Measurements from ENCODE around the gene CCDC158. TPM values are rescaled to one million over a fixed set of nuclear protein-coding genes. Genes with fewer than 3 reads are reported as not detected.

The CCDC158 gene
- total and polyA plus RNA-seq, 10 of the 15 experiments (the other 5 are each of a cell fraction or from before 2014, with no cell fraction given), result not detected

GRCh38 chr4:76296286-76296820, 124.6 kb downstream of the CCDC158 start:
- Histone ChIP-seq H4K20me1 (ENCODE audit: control insufficient read depth, insufficient read depth) (no peaks in the 10 kb centered on the region), H3K27ac (ENCODE audit: control insufficient read depth, insufficient read depth) (no peak overlapping the region), H3K79me2 (ENCODE audit: control insufficient read depth, insufficient read depth, low read length) (no peaks in the 10 kb centered on the region), H2AFZ (ENCODE audit: control insufficient read depth, low read depth, low read length) (no peak overlapping the region), H3K36me3 (ENCODE audit: control insufficient read depth in 2 of 2, insufficient read depth in 2 of 2, low read length in 1 of 2) (no peaks in the 10 kb centered on the region), H3K9ac (ENCODE audit: control insufficient read depth, insufficient read depth, low read length) (no peak overlapping the region), H3K4me3 (no peak overlapping the region), H3K9me3 (replicated peaks; ENCODE audit: control insufficient read depth, insufficient read depth, low read length) (peaks cover 19% of the 10 kb centered on the region), H3K27me3 (replicated peaks in 1 of 2; ENCODE audit: control insufficient read depth in 2 of 2, insufficient read depth in 2 of 2, low read length in 1 of 2) (no peaks in the 10 kb centered on the region; a peak in 2 of 4 replicates), H3K4me1 (ENCODE audit: control insufficient read depth, insufficient read depth, low read length) (peaks cover 9% of the 10 kb centered on the region), H3K4me2 (ENCODE audit: control insufficient read depth, insufficient read depth) (no peak overlapping the region)
- WGBS (ENCODE audit: insufficient coverage, insufficient replicate concordance, low lambda C conversion rate, missing lambda C conversion rate), result 29% methylated on average over 3 of the region's 3 CpGs
- DNase-seq (ENCODE audit: low read depth, low spot score), result no peak
- ChIA-PET SMC1A (ENCODE audit: uncharacterized antibody, unreplicated experiment) (interaction anchor here (1.7 kb wide), 1 partner anchor 18 kb away, joined by 4 read pairs; no protein-coding TSS in a partner anchor), CTCF (no interaction called here), RAD21 (ENCODE audit: unreplicated experiment) (no interaction called here), POLR2A (no interaction called here)
- ATAC-seq, result no peak
- in situ Hi-C loops (cut with MboI) (no loop called here), intact Hi-C loops (cut with micrococcal nuclease; ENCODE audit: unreplicated experiment) (no loop called here)
- BruUV-seq (replicated peaks), result no TSS peak
- FAIRE-seq, result no peak
- TF ChIP-seq HSF1 (IDR thresholded peaks at IDR 0.05; ENCODE audit: low read depth, low read length), result no peak
- TF ChIP-seq SPI1 (IDR thresholded peaks at IDR 0.05; ENCODE audit: borderline replicate concordance, insufficient read depth, low read depth, low read length), result no peak; the same call in 1 of the 2 replicates
- no peak for TF ChIP-seq BRCA1 (IDR thresholded peaks at IDR 0.05; ENCODE audit: low read depth, low read length)
- TF ChIP-seq CREM (IDR thresholded peaks at IDR 0.05; ENCODE audit: low read depth), result no peak
- no peak for TF ChIP-seq DPF2 (IDR thresholded peaks at IDR 0.05)
- no peak for TF ChIP-seq NFYA (IDR thresholded peaks at IDR 0.05; ENCODE audit: borderline replicate concordance, low read depth, low read length)
- TF ChIP-seq EGR1 (IDR thresholded peaks at IDR 0.05; ENCODE audit: borderline replicate concordance in 1 of 2, low read depth in 2 of 2, low read length in 2 of 2), result no peak
- TF ChIP-seq RFX5 (IDR thresholded peaks at IDR 0.05; ENCODE audit: low read depth, low read length), result no peak
- no peak for TF ChIP-seq ZBTB40 (IDR thresholded peaks at IDR 0.05; ENCODE audit: borderline replicate concordance)
- no peak for TF ChIP-seq IKZF1 (conservative IDR thresholded peaks at IDR 0.05)
- no peak for TF ChIP-seq NKRF (conservative IDR thresholded peaks at IDR 0.05)
- TF ChIP-seq FOXK2 (IDR thresholded peaks at IDR 0.05), result no peak
- TF ChIP-seq ZBED1 (IDR thresholded peaks at IDR 0.05; ENCODE audit: borderline replicate concordance), result no peak
- no peak for TF ChIP-seq BCLAF1 (IDR thresholded peaks at IDR 0.05)
- no peak for TF ChIP-seq POLR2A (IDR thresholded peaks at IDR 0.05; ENCODE audit: low read depth, low read length)

All from GM12878 (cell line).